GM06990 (cell line): ENCODE results near the gene MYH8.

ENCODE experiments used
- DNase-seq: peaks from one replicate; pipeline ENCODE4 v3.0.0-alpha.2; 2011; ENCODE audit not compliant: insufficient read length; ENCODE audit errors: extremely low read depth
- H3K27me3 ChIP-seq: replicated peaks from 2 replicates; pipeline ENCODE4 v1.6.0; 2011; ENCODE audit warnings: low read length; ENCODE audit not compliant: control insufficient read depth, insufficient read depth
- H3K36me3 ChIP-seq: 2 replicates; pipeline ENCODE4 v1.5.1; 2011; ENCODE audit warnings: low read length; ENCODE audit not compliant: control insufficient read depth, insufficient read depth
- H3K4me3 ChIP-seq: replicated peaks from 2 replicates; pipeline ENCODE4 v1.5.1; 2011; ENCODE audit warnings: low read depth, mild to moderate bottlenecking, control low read depth, low read length
- TF ChIP-seq, protein P1 (sequence below): IDR thresholded peaks from 2 replicates; pipeline ENCODE4 v1.5.1; 2011; ENCODE audit warnings: low read length, control low read depth, mild to moderate bottlenecking, inconsistent platforms; ENCODE audit not compliant: insufficient read depth, poor library complexity, severe bottlenecking

The MYH8 gene

DNA sequence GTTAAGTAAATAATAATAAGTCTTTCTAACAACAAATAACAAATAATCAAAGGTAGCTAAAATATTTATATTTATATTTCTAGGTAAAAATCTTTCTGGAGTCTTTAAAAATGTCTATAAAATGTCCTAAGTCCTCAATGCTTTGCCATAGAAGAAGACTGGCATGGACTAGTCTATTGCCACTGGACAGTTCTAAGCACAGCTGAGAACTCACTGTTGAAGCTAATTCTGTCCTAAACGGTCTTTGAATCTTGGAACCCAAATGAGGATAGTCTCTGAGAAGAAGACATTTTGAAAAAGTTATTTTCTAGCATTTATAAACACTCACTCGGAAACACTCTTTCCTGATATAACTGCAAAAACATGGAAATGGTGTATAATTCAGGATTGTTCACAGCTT lies 539 bp downstream of the MYH8 start:
- H3K4me3 ChIP-seq = no peak overlapping the region
- no peak for DNase-seq
- TF ChIP-seq, protein P1, sequence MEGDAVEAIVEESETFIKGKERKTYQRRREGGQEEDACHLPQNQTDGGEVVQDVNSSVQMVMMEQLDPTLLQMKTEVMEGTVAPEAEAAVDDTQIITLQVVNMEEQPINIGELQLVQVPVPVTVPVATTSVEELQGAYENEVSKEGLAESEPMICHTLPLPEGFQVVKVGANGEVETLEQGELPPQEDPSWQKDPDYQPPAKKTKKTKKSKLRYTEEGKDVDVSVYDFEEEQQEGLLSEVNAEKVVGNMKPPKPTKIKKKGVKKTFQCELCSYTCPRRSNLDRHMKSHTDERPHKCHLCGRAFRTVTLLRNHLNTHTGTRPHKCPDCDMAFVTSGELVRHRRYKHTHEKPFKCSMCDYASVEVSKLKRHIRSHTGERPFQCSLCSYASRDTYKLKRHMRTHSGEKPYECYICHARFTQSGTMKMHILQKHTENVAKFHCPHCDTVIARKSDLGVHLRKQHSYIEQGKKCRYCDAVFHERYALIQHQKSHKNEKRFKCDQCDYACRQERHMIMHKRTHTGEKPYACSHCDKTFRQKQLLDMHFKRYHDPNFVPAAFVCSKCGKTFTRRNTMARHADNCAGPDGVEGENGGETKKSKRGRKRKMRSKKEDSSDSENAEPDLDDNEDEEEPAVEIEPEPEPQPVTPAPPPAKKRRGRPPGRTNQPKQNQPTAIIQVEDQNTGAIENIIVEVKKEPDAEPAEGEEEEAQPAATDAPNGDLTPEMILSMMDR = no peak
- no peaks in the 10 kb centered on the region for H3K27me3 ChIP-seq
- H3K36me3 ChIP-seq = no peaks in the 10 kb centered on the region

DNA sequence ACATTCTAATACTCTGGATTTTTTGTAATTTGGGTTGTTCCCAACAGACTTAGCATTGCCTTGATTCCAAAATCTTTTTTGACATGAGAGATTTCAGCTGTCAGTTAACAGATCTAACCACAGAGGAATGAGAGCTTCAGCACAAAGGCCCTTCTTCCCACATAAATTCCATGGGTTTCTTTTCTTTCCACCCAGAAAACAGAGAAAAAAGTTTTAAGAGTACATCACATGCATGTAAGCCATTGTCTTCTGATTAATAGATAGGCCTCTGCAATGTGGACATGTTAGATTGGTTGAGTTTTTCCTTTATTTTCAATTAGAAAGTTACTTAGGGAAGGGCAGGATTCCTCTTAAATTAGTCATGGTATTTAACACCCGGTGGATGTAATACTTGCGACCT lies 939 bp downstream of the MYH8 start:
- TF ChIP-seq, protein P1 = no peak
- Histone ChIP-seq H3K4me3 (no peak overlapping the region), H3K36me3 (no peaks in the 10 kb centered on the region), H3K27me3 (no peaks in the 10 kb centered on the region)
- no peak for DNase-seq

DNA sequence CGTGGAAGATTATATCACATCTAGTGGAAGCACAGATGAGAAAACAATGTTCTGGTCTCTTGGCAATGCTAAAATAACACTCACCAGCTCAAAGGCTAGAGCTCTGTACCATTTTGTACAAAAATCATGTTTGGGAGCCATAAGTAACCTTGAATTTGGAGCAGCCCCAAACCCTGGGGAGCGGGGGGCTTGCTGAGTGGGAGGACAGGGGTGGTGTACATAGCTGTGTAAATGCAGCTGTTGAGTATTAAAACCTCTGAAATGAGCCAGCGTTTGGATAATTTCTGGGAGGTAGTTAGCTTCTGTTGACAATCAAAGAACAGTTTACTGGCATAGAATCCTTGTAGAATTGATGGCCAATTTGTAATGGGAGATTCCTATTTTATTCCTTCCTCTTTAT lies 4.3 kb downstream of the MYH8 start:
- DNase-seq = no peak
- no peaks in the 10 kb centered on the region for H3K36me3 ChIP-seq
- no peak overlapping the region for H3K4me3 ChIP-seq
- TF ChIP-seq, protein P1 = no peak
- no peaks in the 10 kb centered on the region for H3K27me3 ChIP-seq

DNA sequence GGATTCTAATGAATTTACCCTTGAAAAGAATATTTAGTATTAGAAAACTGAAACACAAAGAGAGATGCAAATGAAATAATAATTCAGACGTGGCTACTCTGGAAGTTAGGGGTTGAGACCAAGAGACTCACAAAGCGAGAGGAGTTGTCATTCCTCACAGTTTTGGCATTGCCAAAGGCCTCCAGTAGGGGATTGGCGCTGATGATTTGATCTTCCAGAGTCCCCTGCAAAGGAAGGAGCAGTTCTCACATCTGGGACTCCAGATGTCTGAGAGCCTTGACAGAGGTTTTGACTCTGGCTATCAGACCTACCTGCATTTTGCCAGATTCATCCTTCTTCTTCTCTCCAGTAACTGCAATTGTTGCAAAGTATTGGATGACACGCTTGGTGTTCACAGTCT lies 6.6 kb downstream of the MYH8 start:
- Histone ChIP-seq H3K36me3 (no peaks in the 10 kb centered on the region), H3K4me3 (no peak overlapping the region), H3K27me3 (no peaks in the 10 kb centered on the region)
- TF ChIP-seq, protein P1 = no peak
- no peak for DNase-seq

DNA sequence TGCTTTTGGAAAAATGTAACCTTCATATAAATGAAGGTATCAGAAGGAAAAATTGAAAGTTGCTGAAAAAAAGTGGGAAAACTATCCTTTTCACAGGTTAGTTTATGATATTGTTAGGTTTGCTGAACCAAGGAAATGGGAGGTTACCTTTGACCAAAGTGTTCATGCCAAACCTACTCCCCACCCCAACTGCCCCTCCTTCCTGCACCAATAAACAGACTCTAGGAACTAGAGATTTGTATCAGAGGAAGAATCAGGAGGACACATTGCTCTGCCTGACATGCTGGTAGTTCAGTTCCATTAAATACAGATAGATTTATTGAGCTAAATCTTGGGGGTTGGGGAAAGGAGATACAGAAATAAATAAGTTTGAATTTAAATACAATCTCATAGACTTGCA lies 18.2 kb downstream of the MYH8 start:
- no peaks in the 10 kb centered on the region for H3K27me3 ChIP-seq
- TF ChIP-seq, protein P1 = no peak
- no peaks in the 10 kb centered on the region for H3K36me3 ChIP-seq

DNA sequence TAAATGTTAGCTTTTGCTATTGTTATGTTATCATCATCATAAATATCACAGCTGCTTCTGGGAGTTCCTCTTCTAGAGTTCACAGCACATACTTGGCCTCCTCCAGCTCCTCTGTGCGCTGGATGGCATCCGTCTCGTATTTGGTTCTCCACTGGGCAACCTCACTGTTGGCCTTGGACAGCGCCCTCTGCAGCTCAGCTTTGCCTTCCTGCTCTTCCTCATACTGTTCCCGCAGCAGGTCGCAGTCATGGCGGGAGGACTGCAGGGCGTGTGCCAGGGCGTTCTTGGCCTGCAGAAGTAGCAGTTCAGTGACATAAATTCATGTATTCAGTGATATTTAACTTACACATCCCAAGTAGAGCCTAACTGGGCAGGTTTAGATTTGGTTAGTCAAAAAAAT lies 23.4 kb downstream of the MYH8 start:
- Histone ChIP-seq H3K27me3 (no peaks in the 10 kb centered on the region), H3K36me3 (no peaks in the 10 kb centered on the region), H3K4me3 (no peak overlapping the region)
- TF ChIP-seq, protein P1 = no peak
- DNase-seq = no peak

More for the DNA sequence above, 18.2 kb downstream of the MYH8 start:
- DNase-seq = no peak
- no peak overlapping the region for H3K4me3 ChIP-seq
